Adipocyte (in vitro differentiated cells): ENCODE data around the gene IMMP2L.

Experiments
- DNase-seq: peaks from one replicate; pipeline ENCODE4 v3.0.0-alpha.2; 2015; ENCODE audit warnings: low read depth
- H3K27me3 ChIP-seq: replicated peaks from 2 replicates; pipeline ENCODE4 v1.7.0; 2013; ENCODE audit warnings: mild to moderate bottlenecking, low read length, moderate library complexity; ENCODE audit not compliant: control insufficient read depth, insufficient read depth
- H3K36me3 ChIP-seq: 2 replicates; pipeline ENCODE4 v1.7.0; 2013; ENCODE audit warnings: low read length, mild to moderate bottlenecking, moderate library complexity; ENCODE audit not compliant: control insufficient read depth, insufficient read depth, severe bottlenecking
- H3K4me1 ChIP-seq: 2 replicates; pipeline ENCODE4 v1.7.0; 2013; ENCODE audit warnings: mild to moderate bottlenecking, low read length, moderate library complexity; ENCODE audit not compliant: control insufficient read depth, insufficient read depth
- H3K4me3 ChIP-seq: 2 replicates; pipeline ENCODE4 v1.7.0; 2013; ENCODE audit warnings: mild to moderate bottlenecking, low read length, moderate library complexity
- H3K9ac ChIP-seq: 2 replicates; pipeline ENCODE4 v1.7.0; 2013; ENCODE audit warnings: mild to moderate bottlenecking, low read length, moderate library complexity
- H3K9me3 ChIP-seq: 2 replicates; pipeline ENCODE4 v1.7.0; 2013; ENCODE audit warnings: mild to moderate bottlenecking, low read length, moderate library complexity; ENCODE audit not compliant: control insufficient read depth

IMMP2L gene

GRCh38 chr7:110808361-110808760, 753.9 kb downstream of the IMMP2L start:
- no peaks in the 10 kb centered on the region for H3K36me3 ChIP-seq

DNA sequence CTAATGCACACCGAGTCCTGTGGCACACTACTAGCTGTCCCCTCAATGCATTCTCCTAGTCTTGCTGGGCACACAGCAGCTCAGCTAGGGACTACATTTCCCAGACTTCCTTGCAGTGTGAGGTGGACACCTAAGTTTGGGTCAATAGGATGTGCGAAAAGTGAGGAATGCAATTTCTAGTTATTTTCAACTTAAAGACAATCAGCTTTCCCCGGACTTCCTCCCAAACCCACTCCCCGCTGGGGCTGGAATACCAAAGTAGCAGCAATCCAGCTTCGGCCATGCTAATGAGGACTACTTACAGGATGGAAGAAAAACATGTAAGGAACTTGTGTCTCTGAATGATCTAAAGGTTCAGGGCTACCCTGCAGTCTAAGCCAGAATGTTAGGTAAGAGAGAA, 757.8 kb downstream of the IMMP2L start:
- Histone ChIP-seq H3K4me3 (no peak overlapping the region), H3K4me1 (peaks cover 7% of the 10 kb centered on the region)

More at GRCh38 chr7:110808361-110808760, 753.9 kb downstream of the IMMP2L start:
- no peak overlapping the region for H3K9ac ChIP-seq
- no peaks in the 10 kb centered on the region for H3K9me3 ChIP-seq
- no peak overlapping the region for H3K4me3 ChIP-seq
- H3K4me1 ChIP-seq = peaks cover 7% of the 10 kb centered on the region
- DNase-seq = peak; percentile 1
- H3K27me3 ChIP-seq = no peaks in the 10 kb centered on the region

GRCh38 chr7:110803602-110804143, 758.6 kb downstream of the IMMP2L start:
- peaks cover 7% of the 10 kb centered on the region for H3K4me1 ChIP-seq
- H3K36me3 ChIP-seq = no peaks in the 10 kb centered on the region
- no peak overlapping the region for H3K9ac ChIP-seq
- no peak overlapping the region for H3K4me3 ChIP-seq
- no peaks in the 10 kb centered on the region for H3K27me3 ChIP-seq
- DNase-seq = no peak
- H3K9me3 ChIP-seq = no peaks in the 10 kb centered on the region

More for the DNA sequence above, 757.8 kb downstream of the IMMP2L start:
- no peak for DNase-seq
- H3K27me3 ChIP-seq = no peaks in the 10 kb centered on the region
- H3K9me3 ChIP-seq = no peaks in the 10 kb centered on the region
- no peak overlapping the region for H3K9ac ChIP-seq
- H3K36me3 ChIP-seq = no peaks in the 10 kb centered on the region

DNA sequence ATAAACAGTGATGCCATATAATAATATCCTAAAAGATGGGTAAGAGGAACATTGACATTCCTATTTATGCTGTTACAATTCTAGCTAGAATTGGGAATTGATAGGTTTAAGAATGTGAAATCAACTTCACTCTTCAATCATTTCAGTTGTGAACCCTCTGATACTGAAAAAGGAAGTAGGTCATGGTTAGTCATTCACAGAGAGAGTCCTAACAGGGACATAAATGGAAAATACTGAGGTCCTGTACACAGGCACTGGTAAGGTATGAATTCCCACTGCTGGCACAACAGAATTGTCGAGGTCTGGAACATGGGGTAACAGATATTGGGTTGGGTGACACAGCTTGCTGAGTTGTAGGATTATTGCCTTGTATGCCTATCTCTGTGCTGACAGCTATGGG, 760.8 kb downstream of the IMMP2L start:
- Histone ChIP-seq H3K36me3 (no peaks in the 10 kb centered on the region), H3K9ac (no peak overlapping the region)
- no peak for DNase-seq

DNA sequence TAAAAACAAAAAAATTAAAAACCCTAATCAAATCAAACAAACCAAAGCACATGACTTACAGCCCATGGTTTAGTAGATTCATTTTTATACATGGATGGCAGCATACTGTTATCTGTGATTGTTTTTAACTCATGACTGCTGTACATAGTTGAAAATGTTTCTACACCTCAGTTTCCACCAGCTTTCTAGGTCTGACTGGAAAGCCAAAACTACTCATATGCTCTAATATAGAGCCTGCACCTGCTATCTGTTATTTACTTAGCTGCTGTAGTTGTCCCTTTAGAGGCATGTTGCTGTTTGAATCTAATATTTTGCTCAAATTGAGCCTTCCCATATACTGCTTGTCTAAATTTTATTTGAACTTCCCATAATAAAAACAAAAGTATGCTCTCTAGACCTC, 761.3 kb downstream of the IMMP2L start:
- no peak overlapping the region for H3K9ac ChIP-seq
- no peaks in the 10 kb centered on the region for H3K27me3 ChIP-seq
- no peaks in the 10 kb centered on the region for H3K4me1 ChIP-seq
- no peaks in the 10 kb centered on the region for H3K9me3 ChIP-seq
- no peak for DNase-seq
- no peak overlapping the region for H3K4me3 ChIP-seq
- no peaks in the 10 kb centered on the region for H3K36me3 ChIP-seq

More for the DNA sequence above, 760.8 kb downstream of the IMMP2L start:
- no peaks in the 10 kb centered on the region for H3K4me1 ChIP-seq
- no peak overlapping the region for H3K4me3 ChIP-seq
- no peaks in the 10 kb centered on the region for H3K27me3 ChIP-seq
- no peaks in the 10 kb centered on the region for H3K9me3 ChIP-seq

GRCh38 chr7:110797656-110798055, 764.6 kb downstream of the IMMP2L start:
- Histone ChIP-seq H3K27me3 (no peaks in the 10 kb centered on the region), H3K4me3 (no peak overlapping the region), H3K9me3 (no peaks in the 10 kb centered on the region), H3K4me1 (no peaks in the 10 kb centered on the region), H3K36me3 (no peaks in the 10 kb centered on the region), H3K9ac (no peak overlapping the region)
- DNase-seq = no peak

- Histone ChIP-seq H3K36me3 (no peaks in the 10 kb centered on the region), H3K4me3 (no peak overlapping the region), H3K27me3 (no peaks in the 10 kb centered on the region), H3K9ac (no peak overlapping the region), H3K9me3 (no peaks in the 10 kb centered on the region), H3K4me1 (no peaks in the 10 kb centered on the region)
- peak; percentile 36 for DNase-seq
Observed at GRCh38 chr7:110790992-110791391, 771.3 kb downstream of the IMMP2L start.

DNA sequence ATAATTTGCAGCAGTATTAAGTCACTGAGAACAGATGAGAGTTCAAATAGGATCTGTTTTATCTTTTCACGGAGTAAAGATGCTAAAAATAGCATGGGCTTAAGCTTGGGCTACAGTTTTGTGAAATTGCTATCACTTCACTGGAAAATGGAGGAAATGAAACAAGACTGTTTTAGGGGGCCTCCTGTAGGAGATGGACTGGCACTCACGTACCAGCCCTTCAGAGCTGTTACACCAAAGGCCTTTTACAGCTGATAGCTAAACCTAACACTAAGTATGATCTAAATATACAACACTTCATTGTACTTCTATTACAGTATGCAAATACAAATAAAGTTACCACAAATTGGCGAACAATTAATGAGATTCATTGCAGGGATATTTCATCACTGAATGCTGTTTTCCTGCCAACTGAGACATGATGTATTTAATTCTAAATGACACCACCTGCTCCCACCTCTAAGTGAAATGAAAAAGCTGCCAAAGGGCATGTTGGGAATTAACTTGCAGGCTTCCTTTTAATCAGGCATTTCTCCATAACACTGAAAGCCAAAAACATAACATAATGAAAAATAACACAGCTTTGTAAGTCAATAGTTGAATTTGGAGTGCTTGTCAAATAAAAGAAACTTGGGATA, 775.8 kb downstream of the IMMP2L start:
- H3K4me3 ChIP-seq = no peak overlapping the region
- H3K9me3 ChIP-seq = no peaks in the 10 kb centered on the region
- DNase-seq = no peak
- H3K9ac ChIP-seq = no peak overlapping the region
- no peaks in the 10 kb centered on the region for H3K36me3 ChIP-seq
- H3K4me1 ChIP-seq = no peaks in the 10 kb centered on the region
- H3K27me3 ChIP-seq = no peaks in the 10 kb centered on the region

DNA sequence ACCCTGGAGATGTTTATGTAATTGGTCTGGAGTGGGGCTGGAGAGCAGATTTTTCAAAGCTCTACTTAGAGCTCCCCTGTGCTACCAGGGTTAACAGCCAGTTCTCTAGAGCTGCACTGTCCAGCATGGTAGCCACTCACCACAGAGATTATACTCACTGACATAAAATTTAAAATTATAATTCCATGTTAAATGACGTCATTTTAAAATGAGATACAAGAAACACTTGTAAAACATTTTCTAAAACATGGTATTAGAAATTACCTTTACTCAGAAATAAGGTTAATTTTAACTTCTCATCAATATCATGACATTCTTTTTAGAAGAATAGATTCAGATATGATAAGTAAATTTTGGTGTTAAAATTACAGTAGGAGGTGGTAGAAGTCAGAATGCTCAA, 777.5 kb downstream of the IMMP2L start:
- no peak overlapping the region for H3K4me3 ChIP-seq
- DNase-seq = no peak
- H3K9me3 ChIP-seq = no peaks in the 10 kb centered on the region
- no peaks in the 10 kb centered on the region for H3K4me1 ChIP-seq
- no peak overlapping the region for H3K9ac ChIP-seq
- H3K27me3 ChIP-seq = no peaks in the 10 kb centered on the region
- H3K36me3 ChIP-seq = no peaks in the 10 kb centered on the region

GRCh38 chr7:110780712-110781111, 781.6 kb downstream of the IMMP2L start:
- no peak overlapping the region for H3K9ac ChIP-seq
- H3K4me1 ChIP-seq = no peaks in the 10 kb centered on the region
- H3K4me3 ChIP-seq = no peak overlapping the region

GRCh38 chr7:110779339-110779738, 783.0 kb downstream of the IMMP2L start:
- no peak overlapping the region for H3K9ac ChIP-seq
- no peak overlapping the region for H3K4me3 ChIP-seq
- DNase-seq = no peak
- no peaks in the 10 kb centered on the region for H3K27me3 ChIP-seq
- no peaks in the 10 kb centered on the region for H3K4me1 ChIP-seq
- no peaks in the 10 kb centered on the region for H3K9me3 ChIP-seq
- H3K36me3 ChIP-seq = no peaks in the 10 kb centered on the region

More at GRCh38 chr7:110780712-110781111, 781.6 kb downstream of the IMMP2L start:
- Histone ChIP-seq H3K27me3 (no peaks in the 10 kb centered on the region), H3K9me3 (no peaks in the 10 kb centered on the region), H3K36me3 (no peaks in the 10 kb centered on the region)
- DNase-seq = no peak

GRCh38 chr7:110775046-110775445, 787.2 kb downstream of the IMMP2L start:
- Histone ChIP-seq H3K4me3 (no peak overlapping the region), H3K36me3 (no peaks in the 10 kb centered on the region), H3K9me3 (no peaks in the 10 kb centered on the region), H3K27me3 (no peaks in the 10 kb centered on the region), H3K4me1 (no peaks in the 10 kb centered on the region), H3K9ac (no peak overlapping the region)
- peak; percentile 56 for DNase-seq
